GM19099 (cell line): ENCODE data around the gene NRCAM.

Source experiments
- POLR2A ChIP-seq: IDR thresholded peaks from 3 replicates; pipeline ENCODE4 v1.6.1; 2011; ENCODE audit warnings: low read depth; ENCODE audit not compliant: insufficient read length; ENCODE audit errors: extremely low read depth

NRCAM gene

DNA sequence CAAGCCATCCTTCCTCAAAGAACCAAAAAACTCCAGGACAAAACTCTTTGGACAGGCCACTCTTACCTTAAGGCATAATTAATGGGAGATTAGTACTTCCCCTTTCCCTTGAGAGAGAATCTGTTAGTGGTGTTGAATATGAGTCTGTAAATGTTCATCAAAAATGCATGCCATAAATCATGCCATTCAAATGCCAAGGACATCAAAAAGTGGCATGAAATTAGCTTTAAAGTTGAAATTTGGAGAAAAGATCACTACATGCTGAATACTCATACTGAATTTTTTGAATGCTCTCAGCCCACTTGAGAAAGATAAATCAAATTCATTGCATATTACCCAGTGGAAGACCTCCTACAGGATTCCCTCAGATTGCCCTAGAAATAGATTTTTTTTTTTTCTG lies 6.7 kb downstream of the NRCAM start:
- TF ChIP-seq POLR2A = no peak

DNA sequence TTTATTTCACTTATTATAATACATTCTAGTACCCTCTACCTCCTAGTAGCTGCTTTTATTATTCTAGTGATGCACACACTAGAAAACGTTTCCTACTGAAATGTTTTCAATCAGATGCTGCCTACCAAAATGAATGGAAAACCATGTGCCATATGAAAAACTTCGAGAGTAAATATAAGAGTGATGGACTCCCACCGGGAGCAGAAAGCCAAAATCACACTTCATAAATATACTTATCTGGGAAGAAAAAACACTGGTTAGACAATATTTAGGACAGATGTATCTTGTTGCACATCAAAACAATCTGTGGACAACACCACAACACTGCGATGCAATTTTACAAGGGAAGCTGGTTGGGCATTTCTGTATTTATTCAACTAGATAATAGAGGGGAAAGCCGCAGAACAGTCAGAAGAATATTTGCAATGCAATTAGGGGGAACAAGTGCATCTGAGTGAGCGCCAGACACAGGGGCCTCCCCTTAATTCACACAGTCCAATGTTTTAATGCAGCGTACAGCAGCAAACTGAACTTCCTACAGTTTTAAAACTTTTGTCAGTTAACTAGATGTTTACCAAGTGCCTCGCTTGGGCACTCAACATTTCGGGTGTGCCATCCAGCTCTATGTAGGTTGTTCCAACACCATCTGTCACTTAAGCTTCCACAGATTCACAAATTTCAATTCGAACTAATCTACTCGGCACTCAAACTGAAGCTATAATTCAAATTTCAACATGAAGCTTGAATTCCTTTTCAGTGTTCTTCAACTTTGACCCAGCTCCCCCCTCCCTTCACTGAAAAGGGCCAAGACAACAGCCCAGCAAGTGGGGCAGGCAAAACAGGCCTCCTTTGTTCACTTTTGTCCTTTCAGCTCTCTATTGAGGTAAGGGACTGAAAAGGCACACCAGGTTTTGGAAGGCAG lies 7.4 kb downstream of the NRCAM start:
- TF ChIP-seq POLR2A = no peak

DNA sequence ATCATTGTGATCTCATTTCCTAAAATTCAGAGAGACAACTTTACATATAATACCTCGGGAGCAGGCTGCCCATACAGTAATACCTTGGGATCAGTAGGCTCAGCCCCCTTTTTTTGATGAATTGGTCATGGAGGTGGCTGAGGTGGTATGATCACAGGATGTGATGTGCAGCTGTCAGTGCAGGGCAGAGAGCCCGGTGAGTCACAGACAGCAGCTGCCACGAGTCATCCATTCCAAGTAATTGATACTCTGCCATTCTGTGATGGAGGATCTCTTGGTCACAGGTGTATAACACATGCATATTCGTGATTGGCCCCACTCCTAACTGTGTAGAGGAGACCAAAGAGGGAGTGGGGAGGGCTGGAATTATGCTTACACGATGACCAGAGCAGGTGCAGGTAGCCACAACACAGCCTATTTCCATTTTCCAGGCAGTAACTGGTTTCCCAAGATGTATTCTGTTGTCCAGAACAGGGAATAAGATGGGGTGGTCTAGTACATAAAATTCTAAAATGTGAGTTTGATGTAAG lies 14.1 kb downstream of the NRCAM start:
- TF ChIP-seq POLR2A = no peak

DNA sequence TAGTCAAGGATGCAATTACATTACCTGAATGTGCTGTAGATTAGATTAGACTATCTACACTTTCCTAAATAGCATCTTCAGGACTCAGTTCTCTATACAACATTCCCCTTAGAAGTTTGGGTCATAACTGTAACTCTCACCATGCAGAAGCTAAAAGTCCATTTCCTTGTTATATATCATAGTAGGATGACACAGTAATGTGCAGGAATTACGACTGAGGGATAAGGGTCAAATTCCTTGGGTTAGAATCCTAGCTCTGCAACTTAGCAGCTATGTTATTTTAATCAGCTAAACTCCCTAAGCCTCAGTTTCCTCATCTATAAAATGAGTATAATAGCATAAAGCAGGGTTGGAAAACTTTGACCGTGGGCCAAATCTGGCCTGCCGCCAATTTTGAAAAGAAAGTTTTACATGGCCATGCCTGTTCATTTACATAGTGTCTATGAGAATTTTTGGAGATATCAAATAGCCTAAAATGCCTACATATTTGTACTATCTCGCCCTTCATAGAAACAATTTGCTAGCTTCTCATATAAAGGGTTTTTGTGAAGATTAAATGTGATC lies 14.8 kb downstream of the NRCAM start:
- no peak for TF ChIP-seq POLR2A

DNA sequence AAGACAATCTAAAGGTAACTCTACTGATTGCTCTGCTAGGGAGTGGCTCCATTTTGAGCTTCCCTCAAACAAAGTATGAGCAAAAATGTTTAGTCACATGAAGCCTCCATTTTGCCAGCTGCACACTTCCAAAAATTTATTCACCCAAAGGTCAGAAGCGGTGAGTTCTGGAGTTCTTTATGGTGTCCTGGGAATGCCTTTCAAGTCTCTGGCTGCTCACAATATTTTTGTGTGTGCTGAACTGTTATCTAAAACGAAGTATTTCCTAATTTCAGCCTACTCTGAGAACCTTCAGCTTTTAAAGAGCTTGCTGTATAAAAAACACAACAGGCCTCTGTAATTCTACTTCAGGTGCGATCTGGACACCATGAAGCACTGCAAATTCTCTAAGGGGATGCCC lies 15.6 kb downstream of the NRCAM start:
- no peak for TF ChIP-seq POLR2A

DNA sequence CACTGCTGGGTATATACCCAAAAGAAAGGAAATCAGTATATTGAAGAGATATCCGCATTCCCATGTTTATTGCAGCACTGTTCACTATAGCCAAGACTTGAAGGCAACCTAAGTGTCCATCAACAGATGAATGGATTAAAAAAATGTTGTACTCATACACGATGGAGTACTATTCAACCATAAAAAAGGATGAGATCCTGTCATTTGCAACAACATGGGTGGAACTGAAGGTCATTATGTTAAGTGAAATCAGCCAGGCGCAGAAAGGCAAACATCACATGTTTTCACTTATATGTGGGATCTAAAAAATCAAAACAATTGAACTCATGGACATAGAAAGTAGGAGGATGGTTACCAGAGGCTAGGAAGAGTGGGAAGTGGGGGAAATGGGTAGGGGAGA lies 19.3 kb downstream of the NRCAM start:
- TF ChIP-seq POLR2A = no peak

DNA sequence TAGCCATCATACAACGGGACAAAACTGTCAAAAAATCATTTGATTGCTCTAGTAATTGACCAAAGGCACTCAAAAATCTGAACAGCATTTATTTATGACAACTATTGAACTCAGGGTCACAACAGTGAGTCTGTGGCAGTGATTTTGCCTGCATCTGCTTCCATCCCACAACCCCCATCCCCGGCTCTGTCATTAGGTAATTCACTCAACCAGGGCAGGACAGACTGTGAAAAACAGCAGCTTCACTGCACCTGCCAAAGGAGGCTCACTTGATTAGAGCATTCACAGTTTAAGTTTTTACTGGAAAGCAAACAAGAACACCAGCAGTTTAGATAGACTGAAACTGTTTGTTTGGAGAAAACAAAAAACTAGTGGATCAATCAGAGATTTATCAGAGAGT lies 22.2 kb downstream of the NRCAM start:
- TF ChIP-seq POLR2A = no peak

DNA sequence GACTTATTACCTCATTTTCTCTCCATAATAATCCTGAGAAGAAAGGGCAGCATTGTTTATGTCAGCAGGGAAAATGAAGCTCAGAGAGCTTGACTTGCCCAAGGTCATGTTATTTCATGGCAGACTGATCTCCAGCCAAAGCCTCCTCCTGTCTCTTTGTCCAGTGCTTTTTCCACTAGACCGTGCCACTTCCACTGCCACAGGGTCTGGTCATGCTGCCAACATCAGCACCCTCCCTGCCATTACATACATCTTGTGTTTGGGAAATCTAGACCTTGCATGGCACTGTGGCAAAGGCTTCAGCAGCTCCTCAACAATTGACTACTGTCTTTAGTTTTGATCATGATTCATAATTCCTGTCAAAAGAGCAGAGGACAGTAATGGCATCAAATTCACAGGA lies 25.1 kb downstream of the NRCAM start:
- TF ChIP-seq POLR2A = no peak

DNA sequence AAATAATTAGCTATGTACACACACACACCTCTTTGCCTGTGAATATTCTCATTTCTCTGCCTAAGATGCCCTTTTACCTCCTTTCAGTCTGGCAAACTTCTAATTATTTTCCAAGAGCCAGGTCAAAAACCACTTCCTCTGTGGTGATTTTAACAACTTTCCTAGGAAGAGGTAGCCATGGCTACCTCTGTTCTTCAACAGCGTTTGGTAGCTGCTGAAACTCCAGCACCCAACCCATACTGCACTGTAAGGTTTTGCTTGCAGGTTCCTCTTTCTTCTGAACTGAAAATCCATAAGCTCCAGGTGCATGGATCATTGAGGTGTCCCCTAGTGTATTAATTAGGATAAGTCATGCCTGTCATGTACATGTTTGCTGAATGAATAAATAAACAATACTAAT lies 25.6 kb downstream of the NRCAM start:
- no peak for TF ChIP-seq POLR2A

DNA sequence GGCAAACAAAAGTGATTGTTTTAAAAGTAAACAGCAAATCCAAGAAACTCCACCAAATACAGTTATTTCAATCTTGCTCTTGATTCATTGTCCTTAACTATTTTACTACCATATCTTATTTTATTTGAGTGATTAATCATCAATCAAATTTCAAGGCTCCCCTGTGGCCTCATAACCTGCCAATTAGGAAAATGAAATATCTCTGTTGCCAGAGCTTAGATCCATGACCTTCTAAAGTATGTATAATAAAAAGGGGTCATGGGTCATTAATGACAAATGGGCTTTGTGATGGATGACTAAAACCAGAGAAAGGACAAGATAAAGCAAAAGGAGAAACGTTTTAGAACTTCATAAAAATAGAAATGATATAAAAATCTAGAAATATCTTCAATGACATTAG lies 28.5 kb downstream of the NRCAM start:
- no peak for TF ChIP-seq POLR2A

DNA sequence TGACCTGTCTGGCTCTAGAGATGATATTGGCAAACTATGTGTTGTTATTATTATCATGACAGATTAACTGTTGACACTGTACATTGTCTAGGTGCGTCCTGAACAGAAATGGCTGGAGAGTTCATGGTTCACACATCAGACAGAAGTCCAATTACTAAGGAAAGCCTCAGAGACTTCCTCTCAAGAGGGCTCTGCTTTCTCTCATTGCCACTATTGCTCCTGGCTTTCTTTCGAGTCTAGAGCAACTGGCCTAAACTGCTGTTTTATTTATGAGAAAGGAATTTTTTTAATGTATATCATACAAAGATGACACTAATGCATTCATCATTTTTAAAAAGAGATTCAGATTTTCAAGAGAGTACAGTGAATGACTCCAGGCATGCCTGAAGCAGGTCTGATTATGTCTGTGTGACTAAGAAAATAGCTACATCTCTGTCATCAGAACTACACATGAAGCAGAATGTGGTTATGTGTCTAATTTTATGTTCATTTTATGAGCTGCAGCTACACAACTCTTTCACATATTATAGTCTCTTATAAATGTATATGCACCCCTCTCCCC lies 30.4 kb downstream of the NRCAM start:
- TF ChIP-seq POLR2A = no peak

DNA sequence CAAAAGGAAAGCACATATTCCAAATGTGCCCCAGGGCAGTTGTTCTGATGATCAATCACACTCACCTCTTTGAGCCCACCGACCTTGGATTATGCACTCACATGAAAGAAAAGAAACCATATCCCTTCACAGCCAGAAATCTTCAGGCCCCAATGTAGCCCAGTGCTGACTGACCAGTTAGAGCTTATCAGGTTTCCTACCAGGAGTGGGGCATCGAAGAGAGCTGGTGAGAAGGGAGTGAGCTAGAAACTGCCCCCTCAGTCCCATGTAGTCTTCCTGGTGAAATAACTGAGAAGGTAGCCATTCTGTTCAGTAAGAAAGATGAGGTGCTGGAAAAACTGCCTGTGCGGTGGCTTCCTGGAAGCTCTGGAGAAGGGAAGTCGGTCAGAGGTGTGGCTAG lies 32.2 kb downstream of the NRCAM start:
- no peak for TF ChIP-seq POLR2A

DNA sequence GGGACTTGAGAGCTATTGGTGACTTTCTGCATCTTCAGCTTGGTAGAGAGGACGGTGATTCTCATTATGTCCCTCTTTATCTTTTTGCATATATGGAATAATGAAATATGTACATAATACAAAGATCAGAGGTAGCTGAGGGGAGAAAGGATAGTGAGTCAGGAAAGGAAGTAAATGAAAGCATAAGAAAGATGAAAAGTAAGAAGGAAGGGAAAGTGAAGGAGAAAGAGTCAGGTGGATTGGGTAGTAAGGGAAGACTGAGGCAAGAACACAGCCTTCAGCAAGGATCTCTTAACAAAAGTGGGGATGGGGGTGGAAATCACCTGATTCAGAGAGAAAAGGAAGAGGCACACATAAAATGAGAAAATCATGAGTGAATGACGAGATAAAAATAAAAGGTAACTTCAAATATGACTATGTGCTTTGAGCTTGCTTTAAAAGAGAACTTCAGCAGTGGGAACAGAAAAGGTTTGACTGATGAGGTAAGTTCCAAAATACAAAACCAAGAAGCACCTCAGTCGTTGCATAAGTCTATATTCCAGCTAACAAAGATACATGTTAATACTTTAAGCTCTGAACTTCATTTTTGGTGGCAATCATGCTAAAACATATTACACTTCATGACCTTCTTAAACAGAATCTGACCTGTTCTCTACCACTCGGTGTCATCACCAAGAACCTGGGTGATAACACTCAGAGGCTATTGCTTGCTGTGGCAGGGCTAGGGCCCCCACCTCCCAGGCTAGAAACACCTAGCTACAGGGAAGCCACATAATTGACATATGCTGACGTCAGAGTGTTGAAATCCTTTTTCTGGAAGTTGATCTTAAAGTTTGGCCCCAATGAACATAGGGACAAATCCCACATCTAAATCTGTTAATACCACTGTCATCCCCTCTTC lies 32.9 kb downstream of the NRCAM start:
- no peak for TF ChIP-seq POLR2A

DNA sequence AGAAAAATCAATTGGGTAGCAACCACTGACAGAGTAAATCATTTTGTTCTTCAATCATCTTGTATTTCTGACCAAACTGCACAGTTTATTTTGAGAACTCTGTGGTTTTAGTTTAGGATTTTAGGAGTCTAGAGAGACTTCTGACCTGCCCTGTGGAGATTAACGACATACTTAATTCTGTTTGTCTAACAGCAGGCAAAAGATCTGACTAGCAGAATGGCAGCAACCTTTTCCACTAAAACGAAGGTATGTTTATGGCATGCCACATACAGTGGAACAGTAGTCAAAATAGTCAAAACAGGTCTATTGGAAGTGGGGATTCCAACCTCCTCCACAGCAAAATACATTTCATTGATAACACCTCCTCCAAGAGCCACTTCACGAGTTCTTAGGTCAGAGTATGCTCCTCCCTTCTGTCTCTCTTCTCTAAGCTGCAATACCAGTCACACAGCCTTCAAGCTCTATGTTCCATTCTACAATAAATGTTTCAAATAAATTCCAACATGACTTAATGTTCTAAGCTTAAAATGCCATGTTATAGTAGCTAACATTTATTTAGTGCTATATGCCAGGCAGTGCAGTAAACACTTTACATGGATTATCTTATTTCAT lies 34.4 kb downstream of the NRCAM start:
- TF ChIP-seq POLR2A = no peak
